HCT116 (cell line): ENCODE measurements around the gene ISL2. TPM values are rescaled to one million over a fixed set of nuclear protein-coding genes. Genes with fewer than 3 reads are reported as not detected.

Source experiments
- ATAC-seq: fragments of 200-7000 bp; cut with Tn5 transposase; 2 replicates; pipeline ENCODE4 v1.9.1; 2020; ENCODE audit warnings: mild to moderate bottlenecking, moderate library complexity
- BruUV-seq: library from RNA; stranded (reverse); fragments of 400-500 nt; replicated peaks from 2 replicates; lab custom pipeline; 2021; lab: Mats Ljungman, UMichigan
- CTCF ChIA-PET: fragments of 300-600 bp; sonication (Branson Sonifier 250); formaldehyde crosslinking; loops from one replicate; lab custom pipeline; 2021; ENCODE audit warnings: antibody characterized with exemption; lab: Charles Lee
- POLR2A ChIA-PET: fragments of 300-600, 350-600 bp; sonication (Branson Sonifier 250); formaldehyde crosslinking; loops from one replicate; lab custom pipeline; 2021; ENCODE audit warnings: antibody characterized with exemption; lab: Charles Lee
- RAD21 ChIA-PET, 2 experiments: fragments of 300-600 bp; sonication (Branson Sonifier 250); formaldehyde crosslinking; loops; one replicate each; lab custom pipeline; 2023; ENCODE audit warnings: low total read pairs in 2 of 2; ENCODE audit not compliant: uncharacterized antibody in 2 of 2, unreplicated experiment in 2 of 2, low non-redundant PET in 1 of 2; lab: Charles Lee
- DNase-seq: peaks from one replicate; pipeline ENCODE4 v3.0.0-alpha.2; 2010; ENCODE audit warnings: low read depth, low spot score
- H2AFZ ChIP-seq: fragments of 200-600 bp; shearing (Covaris generic), sonication (generic); 2 replicates; pipeline ENCODE4 v1.6.1; 2017; ENCODE audit warnings: low read depth, mixed run types, mixed read lengths, antibody characterized with exemption, low read length; ENCODE audit not compliant: poor library complexity, severe bottlenecking
- H3K27ac ChIP-seq: 2 replicates; pipeline ENCODE4 v1.5.1; 2012; ENCODE audit warnings: low read depth, low read length
- H3K27me3 ChIP-seq: fragments of 200-600 bp; sonication (generic); 2 replicates; pipeline ENCODE4 v1.6.1; 2016; ENCODE audit warnings: mixed run types, low read length, mixed read lengths; ENCODE audit not compliant: insufficient read depth
- H3K36me3 ChIP-seq, 2 experiments: fragments of 200-500 bp in 1 of 2; fragments of 200-600 bp in 1 of 2; sonication (Bioruptor generic) in 1 of 2; sonication (generic) in 1 of 2; 2 replicates each; pipeline versions ENCODE4 v1.5.1 to v1.6.1; 2014 to 2016; ENCODE audit warnings: low read length in 2 of 2, inconsistent platforms in 1 of 2, mixed read lengths in 1 of 2, mixed run types in 1 of 2; ENCODE audit not compliant: insufficient read depth in 2 of 2, control insufficient read depth in 1 of 2
- H3K4me1 ChIP-seq, 2 experiments: fragments of 200-600 bp in 1 of 2; sonication (generic) in 1 of 2; 2 replicates each; pipeline versions ENCODE4 v1.5.1 to v1.6.1; 2012 to 2017; ENCODE audit warnings: low read length in 2 of 2, inconsistent platforms in 1 of 2, mild to moderate bottlenecking in 1 of 2, mixed read lengths in 1 of 2, mixed run types in 1 of 2, moderate library complexity in 1 of 2; ENCODE audit not compliant: insufficient read depth in 2 of 2, control insufficient read depth in 1 of 2
- H3K4me2 ChIP-seq: fragments of 200-600 bp; sonication (generic); 2 replicates; pipeline ENCODE4 v1.6.1; 2017; ENCODE audit warnings: mixed run types, low read length, mixed read lengths
- H3K4me3 ChIP-seq, 2 experiments: fragments of 200-600 bp in 1 of 2; sonication (generic) in 1 of 2; replicated peaks in 1 of 2; 2 replicates each; pipeline ENCODE4 v1.5.1; 2011 to 2016; ENCODE audit warnings: low read length in 2 of 2, control low read depth in 1 of 2, low read depth in 1 of 2, mild to moderate bottlenecking in 1 of 2, mixed read lengths in 1 of 2, mixed run types in 1 of 2
- H3K79me2 ChIP-seq: fragments of 200-600 bp; sonication (generic); 2 replicates; pipeline ENCODE4 v1.6.1; 2017; ENCODE audit warnings: mild to moderate bottlenecking, mixed run types, low read length, moderate library complexity, mixed read lengths; ENCODE audit not compliant: insufficient read depth
- H3K9ac ChIP-seq: fragments of 200-600 bp; sonication (generic); 2 replicates; pipeline ENCODE4 v1.6.1; 2016; ENCODE audit warnings: low read length, mixed read lengths
- H3K9me2 ChIP-seq: fragments of 200-600 bp; sonication (generic), shearing (Covaris generic); 2 replicates; pipeline ENCODE4 v1.6.1; 2017; ENCODE audit warnings: mixed run types, mild to moderate bottlenecking, moderate library complexity; ENCODE audit not compliant: insufficient read depth
- H3K9me3 ChIP-seq, 2 experiments: fragments of 200-500 bp in 1 of 2; fragments of 200-600 bp in 1 of 2; sonication (Bioruptor generic) in 1 of 2; sonication (generic) in 1 of 2; 2 replicates each; pipeline ENCODE4 v1.6.1; 2014 to 2017; ENCODE audit warnings: low read length in 2 of 2, mixed read lengths in 2 of 2, inconsistent platforms in 1 of 2, low read depth in 1 of 2, mild to moderate bottlenecking in 1 of 2, mixed run types in 1 of 2, moderate library complexity in 1 of 2; ENCODE audit not compliant: control insufficient read depth in 1 of 2, insufficient read depth in 1 of 2
- H4K20me1 ChIP-seq: fragments of 200-600 bp; sonication (generic), shearing (Covaris generic); 2 replicates; pipeline ENCODE4 v1.6.1; 2017; ENCODE audit warnings: mixed run types, mild to moderate bottlenecking, moderate library complexity; ENCODE audit not compliant: insufficient read depth
- ATF3 ChIP-seq: IDR thresholded peaks from 2 replicates; pipeline ENCODE4 v1.6.1; 2012
- CEBPB ChIP-seq: IDR thresholded peaks from 2 replicates; pipeline ENCODE4 v1.6.1; 2012; ENCODE audit warnings: low read depth
- CTCF ChIP-seq, 3 experiments: fragments of 200-600 bp in 1 of 3; sonication (generic) in 1 of 3; IDR thresholded peaks in 2 of 3; conservative IDR thresholded peaks in 1 of 3; 2 replicates each; pipeline ENCODE4 v1.5.1; 2012 to 2017; ENCODE audit warnings: low read depth in 2 of 3, low read length in 2 of 3, antibody characterized with exemption in 1 of 3, borderline replicate concordance in 1 of 3, control low read depth in 1 of 3, mild to moderate bottlenecking in 1 of 3, mixed read lengths in 1 of 3, mixed run types in 1 of 3, moderate library complexity in 1 of 3; ENCODE audit not compliant: insufficient read depth in 1 of 3
- ELF1 ChIP-seq: IDR thresholded peaks from 2 replicates; pipeline ENCODE4 v1.6.1; 2012; ENCODE audit warnings: low read depth, borderline replicate concordance
- EZH2phosphoT487 ChIP-seq: fragments of 200-600 bp; IDR thresholded peaks from 2 replicates; pipeline ENCODE4 v1.6.1; 2018; ENCODE audit warnings: antibody characterized with exemption, borderline replicate concordance
- JUND ChIP-seq: IDR thresholded peaks from 2 replicates; pipeline ENCODE4 v1.6.1; 2012
- POLR2A ChIP-seq: IDR thresholded peaks from 2 replicates; pipeline ENCODE4 v1.7.0; 2011; ENCODE audit warnings: borderline replicate concordance; ENCODE audit not compliant: insufficient read depth, insufficient read length; ENCODE audit errors: extremely low read depth
- SP1 ChIP-seq: IDR thresholded peaks from 2 replicates; pipeline ENCODE4 v1.6.1; 2012; ENCODE audit warnings: low read depth
- SRF ChIP-seq: IDR thresholded peaks from 2 replicates; pipeline ENCODE4 v1.6.1; 2012; ENCODE audit warnings: low read depth
- TCF7L2 ChIP-seq: IDR thresholded peaks from 2 replicates; pipeline ENCODE4 v1.7.0; 2011; ENCODE audit warnings: borderline replicate concordance, inconsistent platforms; ENCODE audit not compliant: insufficient read depth, insufficient read length; ENCODE audit errors: extremely low read depth
- ZBTB33 ChIP-seq: IDR thresholded peaks from 2 replicates; pipeline ENCODE4 v1.6.1; 2011; ENCODE audit warnings: mild to moderate bottlenecking, low read length, moderate library complexity; ENCODE audit not compliant: insufficient replicate concordance; ENCODE audit errors: extremely low read depth
- intact Hi-C: fragments of 100-400 bp; cut with micrococcal nuclease; formaldehyde crosslinking; loops from 2 replicates; pipeline ENCODE4 v1.10.0; 2022
- total RNA-seq: library from RNA; stranded (reverse); gene quantifications from one replicate; pipeline ENCODE4 v1.2.1, GENCODE V29; 2021; ENCODE audit not compliant: unreplicated experiment

ISL2 gene
- total RNA-seq, 1 experiment from 2014 or later: 11.6 TPM

GRCh38 chr15:76391309-76391708, 54.7 kb downstream of the ISL2 start (continued):
- TF ChIP-seq EZH2phosphoT487 (no peak), SRF (no peak), ZBTB33 (no peak), ATF3 (no peak)

- DNase-seq: no peak
- H3K4me1 ChIP-seq: peaks cover 0 to 3% of the 10 kb centered on the region in 2 experiments; a peak in 1 of 4 replicates
- no peak for TF ChIP-seq ZBTB33
- TF ChIP-seq TCF7L2: no peak
- no peak for TF ChIP-seq POLR2A
- no peak for TF ChIP-seq SP1
- TF ChIP-seq JUND: no peak
- TF ChIP-seq CTCF (IDR thresholded peaks at IDR 0.05 in 2 of 3, conservative IDR thresholded peaks at IDR 0.05 in 1 of 3; ENCODE audit: borderline replicate concordance in 1 of 3, insufficient read depth in 1 of 3, low read depth in 2 of 3, low read length in 2 of 3): no peak
- no peak for TF ChIP-seq CEBPB
- no peak for TF ChIP-seq ELF1
- TF ChIP-seq, all 23 proteins: peak for 0
These were observed 55.3 kb downstream of the ISL2 start for GRCh38 chr15:76391847-76392246.

More at GRCh38 chr15:76391847-76392246, 55.3 kb downstream of the ISL2 start:
- H3K9me2 ChIP-seq: no peaks in the 10 kb centered on the region
- H3K9me3 ChIP-seq: no peaks in the 10 kb centered on the region
- H3K4me2 ChIP-seq: no peak overlapping the region
- no peaks in the 10 kb centered on the region for H3K27me3 ChIP-seq
- no peaks in the 10 kb centered on the region for H3K36me3 ChIP-seq
- ChIA-PET POLR2A (no interaction called here), CTCF (no interaction called here), RAD21 (no interaction called here)
- no peak overlapping the region for H3K4me3 ChIP-seq
- no TSS peak for BruUV-seq
- no peak overlapping the region for H3K9ac ChIP-seq
- no peaks in the 10 kb centered on the region for H4K20me1 ChIP-seq
- no peak for ATAC-seq
- intact Hi-C loops: no loop called here
- no peaks in the 10 kb centered on the region for H3K79me2 ChIP-seq
- H2AFZ ChIP-seq: no peak overlapping the region
- H3K27ac ChIP-seq: no peak overlapping the region
